SU-DHL-6 (cell line): Measurements from ENCODE around the gene KRTAP4-12.
"Not testable (repeated sequence)": the region's sequence is repeated elsewhere in the genome, so short reads cannot be mapped to it uniquely, and the experiment has no call there.

Source experiments
- H2AFZ ChIP-seq: fragments of 200-600 bp; sonication (generic); 2 replicates; pipeline ENCODE4 v1.6.1; 2014; ENCODE audit warnings: low read depth, mild to moderate bottlenecking, moderate library complexity, mixed read lengths, antibody characterized with exemption, low read length; ENCODE audit not compliant: severe bottlenecking
- H3F3A ChIP-seq: fragments of 200-600 bp; shearing (Covaris generic); 2 replicates; pipeline ENCODE4 v1.6.0; 2016; ENCODE audit warnings: antibody characterized with exemption, mild to moderate bottlenecking; ENCODE audit not compliant: insufficient read depth
- H3K27ac ChIP-seq: fragments of 200-600 bp; sonication (generic); 2 replicates; pipeline ENCODE4 v1.5.1; 2016; ENCODE audit warnings: low read depth, mild to moderate bottlenecking, low read length, moderate library complexity, mixed read lengths
- H3K27me3 ChIP-seq: fragments of 200-600 bp; sonication (generic), shearing (Covaris generic); 2 replicates; pipeline ENCODE4 v1.6.0; 2014; ENCODE audit warnings: mild to moderate bottlenecking, low read length
- H3K36me3 ChIP-seq: fragments of 200-600 bp; sonication (generic); 2 replicates; pipeline ENCODE4 v1.6.1; 2014; ENCODE audit warnings: mild to moderate bottlenecking, low read length, mixed read lengths
- H3K4me2 ChIP-seq: fragments of 300-600, 200-600 bp; shearing (Covaris generic), sonication (generic); 2 replicates; pipeline ENCODE4 v1.6.0; 2014; ENCODE audit warnings: low read length, low read depth, mild to moderate bottlenecking; ENCODE audit not compliant: poor library complexity, severe bottlenecking
- H3K4me3 ChIP-seq: fragments of 200-600 bp; sonication (generic); 2 replicates; pipeline ENCODE4 v1.5.1; 2014; ENCODE audit warnings: antibody characterized with exemption, low read length, mild to moderate bottlenecking, mixed read lengths; ENCODE audit not compliant: insufficient read depth, poor library complexity, severe bottlenecking
- H3K79me2 ChIP-seq: fragments of 200-600 bp; sonication (generic); 2 replicates; pipeline ENCODE4 v1.6.1; 2014; ENCODE audit warnings: mild to moderate bottlenecking, low read length, moderate library complexity; ENCODE audit not compliant: insufficient read depth
- H3K9ac ChIP-seq: fragments of 200-600 bp; sonication (generic); 2 replicates; pipeline ENCODE4 v1.7.0; 2014; ENCODE audit warnings: mild to moderate bottlenecking, low read length
- H3K9me2 ChIP-seq: fragments of 200-600 bp; sonication (generic); replicated peaks from 2 replicates; pipeline ENCODE4 v1.6.1; 2014; ENCODE audit warnings: low read length; ENCODE audit not compliant: insufficient read depth
- H3K9me3 ChIP-seq: fragments of 200-600 bp; sonication (generic); 2 replicates; pipeline ENCODE4 v1.6.1; 2014; ENCODE audit warnings: low read length, mixed read lengths; ENCODE audit not compliant: insufficient read depth
- H4K20me1 ChIP-seq: fragments of 200-600 bp; sonication (generic); 2 replicates; pipeline ENCODE4 v1.6.1; 2014; ENCODE audit warnings: low read depth, mild to moderate bottlenecking, antibody characterized with exemption, low read length, moderate library complexity, mixed read lengths
- CTCF ChIP-seq: fragments of 200-600 bp; sonication (generic); IDR thresholded peaks from one replicate; pipeline ENCODE4 v1.5.1; 2017; ENCODE audit warnings: antibody characterized with exemption, mild to moderate bottlenecking, low read length, moderate library complexity; ENCODE audit not compliant: insufficient read depth, poor library complexity, severe bottlenecking
- EZH2phosphoT487 ChIP-seq: fragments of 200-600 bp; sonication (generic), shearing (Covaris generic); conservative IDR thresholded peaks from 2 replicates; pipeline ENCODE4 v1.6.1; 2018; ENCODE audit warnings: mild to moderate bottlenecking, antibody characterized with exemption, low read length, moderate library complexity, mixed read lengths

The KRTAP4-12 gene

GRCh38 chr17:41123991-41124371, at the start of gene KRTAP4-12:
Gene KRTAP4-12 (minus strand): TSS chr17:41124182. CDS start chr17:41124122, 60 bp downstream.
- not testable (repeated sequence) for H3F3A ChIP-seq, H2AFZ ChIP-seq, H3K9me2 ChIP-seq, H3K9me3 ChIP-seq, H3K4me3 ChIP-seq, H3K9ac ChIP-seq, H3K4me2 ChIP-seq, H4K20me1 ChIP-seq, H3K27me3 ChIP-seq, H3K27ac ChIP-seq, H3K36me3 ChIP-seq, H3K79me2 ChIP-seq

- H3K9ac ChIP-seq: no peak overlapping the region
- H3K27ac ChIP-seq: no peak overlapping the region
- no peak overlapping the region for H2AFZ ChIP-seq
- H4K20me1 ChIP-seq: no peaks in the 10 kb centered on the region
- no peak overlapping the region for H3K4me2 ChIP-seq
- no peak for TF ChIP-seq EZH2phosphoT487
- H3K36me3 ChIP-seq: no peaks in the 10 kb centered on the region
- H3K9me2 ChIP-seq: no peaks in the 10 kb centered on the region
- H3K9me3 ChIP-seq: no peaks in the 10 kb centered on the region
- H3K27me3 ChIP-seq: no peaks in the 10 kb centered on the region
- H3K4me3 ChIP-seq: no peak overlapping the region
- H3F3A ChIP-seq: no peaks in the 10 kb centered on the region
- H3K79me2 ChIP-seq: no peaks in the 10 kb centered on the region
Measured at GRCh38 chr17:41171886-41172285, 47.9 kb upstream of the KRTAP4-12 start.

- no peaks in the 10 kb centered on the region for H3F3A ChIP-seq
- H3K9me2 ChIP-seq: no peaks in the 10 kb centered on the region
- H4K20me1 ChIP-seq: no peaks in the 10 kb centered on the region
- no peak within 1 kb of the TSS for H3K9ac ChIP-seq
- no peak for TF ChIP-seq EZH2phosphoT487
- TF ChIP-seq CTCF: no peak
- no peaks in the 10 kb centered on the region for H3K79me2 ChIP-seq
- no peaks in the 10 kb centered on the region for H3K36me3 ChIP-seq
- H2AFZ ChIP-seq: no peak within 1 kb of the TSS
- H3K4me2 ChIP-seq: no peak within 1 kb of the TSS
- no peaks in the 10 kb centered on the region for H3K9me3 ChIP-seq
- no peak within 1 kb of the TSS for H3K27ac ChIP-seq
- H3K27me3 ChIP-seq: no peaks in the 10 kb centered on the region
- no peak within 1 kb of the TSS for H3K4me3 ChIP-seq
Measured at GRCh38 chr17:41168121-41168520, 44.1 kb upstream of the KRTAP4-12 start, which contains the start of gene KRTAP4-3. Gene KRTAP4-3 (minus strand): TSS chr17:41168221. CDS start chr17:41168172, 49 bp downstream.

- H3K27ac ChIP-seq: no peak overlapping the region
- no peak overlapping the region for H3K4me2 ChIP-seq
- no peak overlapping the region for H2AFZ ChIP-seq
- no peaks in the 10 kb centered on the region for H3K79me2 ChIP-seq
- H3K27me3 ChIP-seq: no peaks in the 10 kb centered on the region
- H3K36me3 ChIP-seq: no peaks in the 10 kb centered on the region
- no peaks in the 10 kb centered on the region for H4K20me1 ChIP-seq
- TF ChIP-seq CTCF (no peak), EZH2phosphoT487 (no peak)
- no peak overlapping the region for H3K4me3 ChIP-seq
- H3F3A ChIP-seq: no peaks in the 10 kb centered on the region
- H3K9me2 ChIP-seq: no peaks in the 10 kb centered on the region
- no peaks in the 10 kb centered on the region for H3K9me3 ChIP-seq
- H3K9ac ChIP-seq: no peak overlapping the region
Measured at GRCh38 chr17:41167561-41167960, 43.6 kb upstream of the KRTAP4-12 start.
